Dedifferentiated amniotic fluid mesenchymal stem cell (primary cell): ENCODE measurements around the gene TFAP2A.

Source experiments
- DNase-seq: peaks from one replicate; pipeline ENCODE4 v3.0.0-alpha.2; 2016; ENCODE audit errors: extremely low spot score

TFAP2A gene

GRCh38 chr6:10412461-10413261 is 2.2 kb downstream of the TFAP2A start:
- DNase-seq, result no peak

- DNase-seq, result peak; percentile 96
Observed at GRCh38 chr6:10411971-10412460, 2.9 kb downstream of the TFAP2A start.

- no peak for DNase-seq
Observed at GRCh38 chr6:10411131-10411970, 3.5 kb downstream of the TFAP2A start.

GRCh38 chr6:10410207-10411050 is 4.4 kb downstream of the TFAP2A start:
- no peak for DNase-seq

- DNase-seq, result no peak
Observed at GRCh38 chr6:10409731-10410206, 5.1 kb downstream of the TFAP2A start.

- DNase-seq, result no peak
Observed at GRCh38 chr6:10409233-10409721, 5.6 kb downstream of the TFAP2A start.

- no peak for DNase-seq
Observed at GRCh38 chr6:10408457-10408856, 6.4 kb downstream of the TFAP2A start.

GRCh38 chr6:10407674-10408054 is 7.2 kb downstream of the TFAP2A start:
- DNase-seq, result no peak

- no peak for DNase-seq
Observed at GRCh38 chr6:10407018-10407673, 7.7 kb downstream of the TFAP2A start.

- DNase-seq, result no peak
Observed at GRCh38 chr6:10406556-10406955, 8.3 kb downstream of the TFAP2A start.

- no peak for DNase-seq
Observed at GRCh38 chr6:10405513-10405900, 9.4 kb downstream of the TFAP2A start.

GRCh38 chr6:10404799-10405512 is 9.9 kb downstream of the TFAP2A start:
- no peak for DNase-seq

GRCh38 chr6:10404107-10404798 is 10.6 kb downstream of the TFAP2A start:
- DNase-seq, result peak; percentile 92

- peak; percentile 58 for DNase-seq
Observed at GRCh38 chr6:10403385-10404106, 11.3 kb downstream of the TFAP2A start.

GRCh38 chr6:10402648-10403311 is 12.1 kb downstream of the TFAP2A start:
- no peak for DNase-seq

- DNase-seq, result no peak
Observed at GRCh38 chr6:10401632-10402223, 13.1 kb downstream of the TFAP2A start.

- no peak for DNase-seq
Observed at GRCh38 chr6:10401004-10401536, 13.8 kb downstream of the TFAP2A start.

- DNase-seq, result no peak
Observed at GRCh38 chr6:10400330-10400729, 14.5 kb downstream of the TFAP2A start.
